ENCODE data around the gene CDC42EP4.
A peak's percentile ranks its signal among the peaks of the same experiment; 100 is the strongest.

The CDC42EP4 gene

DNA sequence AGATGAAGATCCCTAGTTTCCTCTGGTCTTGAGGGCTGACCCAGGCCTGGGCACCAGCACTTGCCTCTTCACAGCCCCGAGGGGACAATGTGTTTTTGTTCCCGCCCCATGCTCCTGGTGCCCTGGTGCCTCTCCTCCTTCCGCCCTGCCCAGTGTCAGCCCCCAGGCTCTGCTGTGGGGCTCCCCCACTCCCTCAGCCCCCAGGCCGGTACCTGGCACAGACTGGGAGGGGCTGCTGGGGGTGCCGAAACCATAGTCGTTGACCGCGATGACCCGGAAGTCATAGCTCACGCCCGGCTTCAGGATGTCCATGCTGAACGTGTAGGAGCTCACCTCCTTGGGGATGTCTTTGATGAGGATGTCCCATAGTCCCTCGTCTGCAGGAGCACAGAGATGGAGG lies 40.5 kb upstream of the CDC42EP4 start:
- no peak overlapping the region for H3K27ac ChIP-seq (ENCODE audit: low read depth, low read length)
- H3K27me3 ChIP-seq (ENCODE audit: insufficient read depth, low read length): no peaks in the 10 kb centered on the region
- H3K4me1 ChIP-seq (ENCODE audit: control insufficient read depth, insufficient read depth, low read length, unreplicated experiment): peaks cover 7% of the 10 kb centered on the region
- H3K36me3 ChIP-seq (ENCODE audit: insufficient read depth, low read length): no peaks in the 10 kb centered on the region
- H2AFZ ChIP-seq (ENCODE audit: low read length, unreplicated experiment): no peak overlapping the region
- H3K4me3 ChIP-seq (ENCODE audit: low read depth, low read length): no peak overlapping the region
- no peaks in the 10 kb centered on the region for H3K79me2 ChIP-seq (ENCODE audit: control insufficient read depth, insufficient read depth, low read length, unreplicated experiment)

DNA sequence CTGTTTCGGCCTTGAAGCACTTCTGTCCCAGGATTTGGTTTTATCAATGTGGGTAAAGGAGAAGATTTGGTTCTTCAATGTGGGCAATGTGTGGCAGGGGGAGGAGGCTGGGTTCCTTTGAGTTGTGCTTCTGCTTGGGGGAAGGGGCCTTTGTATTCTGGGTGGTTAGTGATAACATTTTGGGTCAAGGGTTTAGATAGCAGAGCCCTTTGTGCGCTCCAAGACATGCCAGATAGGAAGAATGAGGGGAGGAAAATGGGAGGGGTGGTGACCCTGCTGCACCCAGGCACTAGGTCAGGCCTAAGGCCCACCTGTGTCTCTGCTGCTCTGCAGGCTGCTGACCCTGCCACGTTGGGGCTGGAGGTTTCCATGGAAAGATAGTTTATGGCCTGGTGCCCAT lies 40.0 kb upstream of the CDC42EP4 start:
- Histone ChIP-seq H2AFZ (ENCODE audit: low read length, unreplicated experiment) (no peak overlapping the region), H3K4me3 (ENCODE audit: low read depth, low read length) (no peak overlapping the region), H3K27ac (ENCODE audit: low read depth, low read length) (no peak overlapping the region), H3K36me3 (ENCODE audit: insufficient read depth, low read length) (no peaks in the 10 kb centered on the region), H3K4me1 (ENCODE audit: control insufficient read depth, insufficient read depth, low read length, unreplicated experiment) (peaks cover 7% of the 10 kb centered on the region), H3K27me3 (ENCODE audit: insufficient read depth, low read length) (no peaks in the 10 kb centered on the region), H3K79me2 (ENCODE audit: control insufficient read depth, insufficient read depth, low read length, unreplicated experiment) (no peaks in the 10 kb centered on the region)

DNA sequence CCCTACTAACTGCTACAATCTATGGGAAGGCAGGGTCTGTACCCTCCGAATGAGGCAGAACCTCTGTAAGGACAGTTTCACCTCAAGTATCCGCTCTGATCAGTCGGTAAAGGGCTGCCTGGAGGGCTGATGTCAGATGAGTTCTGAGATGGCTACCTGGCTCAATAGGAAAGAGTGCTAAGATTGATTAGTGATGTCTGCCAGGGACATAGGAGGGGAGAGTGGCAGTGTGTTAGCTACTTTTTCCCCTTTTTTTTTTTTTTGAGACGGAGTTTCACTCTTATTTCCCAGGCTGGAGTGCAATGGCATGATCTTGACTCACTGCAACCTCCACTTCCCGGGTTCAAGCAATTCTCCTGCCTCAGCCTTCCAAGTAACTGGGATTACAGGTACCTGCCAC lies 39.1 kb upstream of the CDC42EP4 start:
- Histone ChIP-seq H3K4me1 (ENCODE audit: control insufficient read depth, insufficient read depth, low read length, unreplicated experiment) (peaks cover 3% of the 10 kb centered on the region), H3K36me3 (ENCODE audit: insufficient read depth, low read length) (no peaks in the 10 kb centered on the region), H3K79me2 (ENCODE audit: control insufficient read depth, insufficient read depth, low read length, unreplicated experiment) (no peaks in the 10 kb centered on the region), H3K27ac (ENCODE audit: low read depth, low read length) (no peak overlapping the region), H3K27me3 (ENCODE audit: insufficient read depth, low read length) (no peaks in the 10 kb centered on the region), H3K4me3 (ENCODE audit: low read depth, low read length) (no peak overlapping the region), H2AFZ (ENCODE audit: low read length, unreplicated experiment) (no peak overlapping the region)

DNA sequence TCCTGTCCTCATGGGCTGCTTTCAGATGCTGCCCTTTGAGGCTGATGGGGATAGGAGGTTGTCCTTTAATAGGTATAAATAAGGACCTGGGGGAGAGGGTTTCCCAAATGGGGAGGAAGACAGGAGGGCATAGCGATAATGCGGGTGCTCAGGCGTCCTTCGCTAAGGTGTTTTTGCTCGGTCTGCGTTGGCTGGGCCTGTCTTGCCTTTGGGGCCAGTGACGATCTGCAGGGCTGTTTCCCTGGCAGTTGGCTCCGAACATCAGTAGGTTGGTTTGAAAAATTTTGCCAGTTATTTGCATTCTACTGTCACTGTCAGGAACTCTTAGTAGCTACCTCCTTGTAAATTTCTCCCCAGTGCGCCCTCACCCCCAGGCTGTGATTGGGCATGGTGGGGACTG lies 37.8 kb upstream of the CDC42EP4 start:
- no peak overlapping the region for H3K4me3 ChIP-seq (ENCODE audit: low read depth, low read length)
- H3K27ac ChIP-seq (ENCODE audit: low read depth, low read length): no peak overlapping the region
- no peaks in the 10 kb centered on the region for H3K27me3 ChIP-seq (ENCODE audit: insufficient read depth, low read length)
- H3K4me1 ChIP-seq (ENCODE audit: control insufficient read depth, insufficient read depth, low read length, unreplicated experiment): no peaks in the 10 kb centered on the region
- H2AFZ ChIP-seq (ENCODE audit: low read length, unreplicated experiment): no peak overlapping the region
- H3K36me3 ChIP-seq (ENCODE audit: insufficient read depth, low read length): no peaks in the 10 kb centered on the region
- H3K79me2 ChIP-seq (ENCODE audit: control insufficient read depth, insufficient read depth, low read length, unreplicated experiment): no peaks in the 10 kb centered on the region

DNA sequence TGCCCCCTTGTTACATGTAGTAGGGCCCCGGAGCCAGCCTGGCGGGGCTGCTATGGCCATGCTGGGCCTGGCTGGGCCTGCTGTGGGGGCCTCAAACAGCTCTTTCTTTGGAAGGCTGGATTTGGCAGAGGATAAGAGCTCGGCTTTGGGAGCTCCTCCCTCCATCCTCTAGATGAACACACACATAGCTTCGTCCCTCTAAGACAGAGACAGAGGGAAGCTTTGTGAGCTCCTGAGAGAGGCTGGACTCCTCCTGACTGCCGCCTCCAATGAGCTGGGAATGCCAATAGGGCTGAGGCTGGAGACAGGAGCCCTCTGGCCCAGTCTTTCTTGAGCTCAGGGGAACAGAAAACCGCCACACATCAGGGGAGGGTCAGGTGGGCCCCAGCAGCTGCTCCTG lies 37.3 kb upstream of the CDC42EP4 start:
- H3K4me1 ChIP-seq (ENCODE audit: control insufficient read depth, insufficient read depth, low read length, unreplicated experiment): peaks cover 4% of the 10 kb centered on the region
- H3K27me3 ChIP-seq (ENCODE audit: insufficient read depth, low read length): no peaks in the 10 kb centered on the region
- H3K27ac ChIP-seq (ENCODE audit: low read depth, low read length): no peak overlapping the region
- no peak overlapping the region for H3K4me3 ChIP-seq (ENCODE audit: low read depth, low read length)
- H3K79me2 ChIP-seq (ENCODE audit: control insufficient read depth, insufficient read depth, low read length, unreplicated experiment): no peaks in the 10 kb centered on the region
- H2AFZ ChIP-seq (ENCODE audit: low read length, unreplicated experiment): no peak overlapping the region
- H3K36me3 ChIP-seq (ENCODE audit: insufficient read depth, low read length): no peaks in the 10 kb centered on the region

GRCh38 chr17:73348829-73349095 lies 37.0 kb upstream of the CDC42EP4 start:
- Histone ChIP-seq H3K4me1 (ENCODE audit: control insufficient read depth, insufficient read depth, low read length, unreplicated experiment) (peaks cover 8% of the 10 kb centered on the region), H3K36me3 (ENCODE audit: insufficient read depth, low read length) (no peaks in the 10 kb centered on the region), H3K27ac (ENCODE audit: low read depth, low read length) (no peak overlapping the region), H3K27me3 (ENCODE audit: insufficient read depth, low read length) (no peaks in the 10 kb centered on the region), H3K79me2 (ENCODE audit: control insufficient read depth, insufficient read depth, low read length, unreplicated experiment) (no peaks in the 10 kb centered on the region), H2AFZ (ENCODE audit: low read length, unreplicated experiment) (no peak overlapping the region), H3K4me3 (ENCODE audit: low read depth, low read length) (no peak overlapping the region)

DNA sequence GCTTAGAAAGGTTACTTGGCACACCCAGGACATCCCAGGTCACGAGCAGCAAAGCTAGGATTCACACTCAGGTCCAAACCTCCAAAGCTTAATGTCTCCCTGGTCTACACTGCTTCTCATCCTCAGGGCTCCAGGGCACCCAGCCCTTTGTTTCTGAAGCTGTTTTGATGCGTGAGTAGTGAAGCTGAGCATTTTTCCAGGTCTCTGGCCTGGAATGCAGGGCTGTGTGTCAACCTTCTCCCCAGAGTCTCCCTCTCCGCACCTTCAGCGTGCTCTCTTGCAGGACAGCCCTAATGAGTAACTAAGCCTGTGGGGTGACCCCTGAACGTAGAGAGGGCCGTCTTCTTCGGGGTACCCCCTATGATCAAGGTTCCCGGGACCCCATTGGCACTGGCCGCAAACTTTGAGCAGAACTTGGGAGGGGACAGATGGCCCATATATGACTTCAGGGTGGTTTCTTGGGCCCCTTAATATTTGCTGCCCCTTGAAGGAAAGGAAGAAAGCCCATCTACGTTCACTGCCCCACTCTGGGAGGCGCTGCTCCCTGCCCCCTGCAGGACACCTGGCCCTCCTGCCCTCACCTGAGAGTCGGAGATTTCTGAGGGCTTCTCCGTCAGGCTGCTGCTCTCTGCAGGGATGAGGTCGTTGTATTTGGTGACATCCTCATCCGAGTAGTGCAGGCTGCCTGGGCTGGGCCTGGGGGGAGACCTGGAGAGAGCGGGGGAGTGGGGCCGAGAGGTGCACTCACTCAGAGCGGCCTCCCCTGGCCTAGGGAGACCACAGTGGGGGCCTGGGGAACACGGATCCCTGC lies 36.4 kb upstream of the CDC42EP4 start:
- Histone ChIP-seq H3K36me3 (ENCODE audit: insufficient read depth, low read length) (no peaks in the 10 kb centered on the region), H2AFZ (ENCODE audit: low read length, unreplicated experiment) (no peak overlapping the region), H3K27me3 (ENCODE audit: insufficient read depth, low read length) (no peaks in the 10 kb centered on the region), H3K4me1 (ENCODE audit: control insufficient read depth, insufficient read depth, low read length, unreplicated experiment) (peaks cover 13% of the 10 kb centered on the region), H3K27ac (ENCODE audit: low read depth, low read length) (no peak overlapping the region), H3K79me2 (ENCODE audit: control insufficient read depth, insufficient read depth, low read length, unreplicated experiment) (no peaks in the 10 kb centered on the region), H3K4me3 (ENCODE audit: low read depth, low read length) (no peak overlapping the region)

DNA sequence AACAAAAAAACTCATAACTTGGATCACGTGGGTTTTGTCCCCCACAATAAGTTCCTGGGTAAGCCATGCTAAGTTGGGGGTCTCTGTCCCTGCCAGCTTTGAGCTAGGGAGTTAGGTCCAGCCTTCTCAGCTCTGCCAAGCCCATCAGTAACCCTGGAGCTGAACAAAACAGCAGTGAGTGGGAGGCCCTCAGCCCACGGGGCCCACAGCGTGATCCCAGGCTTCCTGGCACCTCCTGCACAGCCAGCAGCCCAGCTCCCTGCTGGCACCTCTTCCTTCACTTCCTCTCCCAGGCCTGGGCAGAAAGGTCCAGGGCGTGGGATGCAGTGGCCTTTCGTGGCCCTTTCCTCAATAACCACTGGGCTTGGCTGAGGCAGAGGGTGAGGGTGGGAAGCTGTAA lies 35.5 kb upstream of the CDC42EP4 start:
- H3K36me3 ChIP-seq (ENCODE audit: insufficient read depth, low read length): no peaks in the 10 kb centered on the region

GRCh38 chr17:73346501-73347162 lies 34.8 kb upstream of the CDC42EP4 start:
- H3K4me1 ChIP-seq (ENCODE audit: control insufficient read depth, insufficient read depth, low read length, unreplicated experiment): peaks cover 24% of the 10 kb centered on the region
- H3K27me3 ChIP-seq (ENCODE audit: insufficient read depth, low read length): no peaks in the 10 kb centered on the region
- no peaks in the 10 kb centered on the region for H3K79me2 ChIP-seq (ENCODE audit: control insufficient read depth, insufficient read depth, low read length, unreplicated experiment)
- no peak overlapping the region for H3K4me3 ChIP-seq (ENCODE audit: low read depth, low read length)
- H3K27ac ChIP-seq (ENCODE audit: low read depth, low read length): no peak overlapping the region
- no peak overlapping the region for H2AFZ ChIP-seq (ENCODE audit: low read length, unreplicated experiment)
- no peaks in the 10 kb centered on the region for H3K36me3 ChIP-seq (ENCODE audit: insufficient read depth, low read length)

More for the DNA sequence above, 35.5 kb upstream of the CDC42EP4 start:
- no peaks in the 10 kb centered on the region for H3K27me3 ChIP-seq (ENCODE audit: insufficient read depth, low read length)
- no peak overlapping the region for H2AFZ ChIP-seq (ENCODE audit: low read length, unreplicated experiment)
- peaks cover 19% of the 10 kb centered on the region for H3K4me1 ChIP-seq (ENCODE audit: control insufficient read depth, insufficient read depth, low read length, unreplicated experiment)
- no peak overlapping the region for H3K4me3 ChIP-seq (ENCODE audit: low read depth, low read length)
- no peak overlapping the region for H3K27ac ChIP-seq (ENCODE audit: low read depth, low read length)
- no peaks in the 10 kb centered on the region for H3K79me2 ChIP-seq (ENCODE audit: control insufficient read depth, insufficient read depth, low read length, unreplicated experiment)

DNA sequence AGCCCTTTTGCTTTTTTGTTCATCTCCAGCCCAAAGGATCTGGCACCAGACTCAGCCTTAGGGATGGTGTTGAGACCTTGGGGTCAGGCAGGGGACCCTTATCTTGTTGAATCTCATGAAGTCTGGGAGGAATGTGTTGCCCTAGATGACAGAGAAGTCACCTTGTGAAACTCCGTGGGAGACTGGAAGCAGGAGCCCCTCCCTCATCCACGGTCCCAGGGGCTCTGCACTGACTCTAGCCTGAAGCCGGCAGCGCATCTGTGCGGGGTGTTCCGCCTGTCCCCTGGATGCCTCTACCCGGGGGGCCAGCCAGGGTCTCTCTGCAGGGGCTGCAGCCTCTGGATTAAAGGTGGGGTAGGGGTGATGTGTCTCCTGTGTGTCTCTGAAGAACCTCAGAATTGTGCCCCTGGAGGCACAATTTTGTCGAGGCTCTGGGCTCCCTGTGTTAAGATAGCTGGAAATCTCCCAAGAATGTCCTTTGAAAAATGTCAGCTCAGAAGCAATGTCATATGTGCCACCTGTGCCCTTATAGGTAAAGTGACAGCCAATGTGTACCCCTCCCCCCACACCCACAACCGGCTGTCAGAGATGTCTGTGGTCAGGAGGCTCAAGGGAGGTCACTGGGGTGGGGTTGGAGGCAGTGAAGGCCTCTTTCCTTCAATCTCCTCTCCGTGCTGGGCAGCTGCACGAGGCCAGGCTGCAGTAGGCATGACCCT lies 32.1 kb upstream of the CDC42EP4 start:
- Histone ChIP-seq H3K79me2 (ENCODE audit: control insufficient read depth, insufficient read depth, low read length, unreplicated experiment) (no peaks in the 10 kb centered on the region), H3K4me1 (ENCODE audit: control insufficient read depth, insufficient read depth, low read length, unreplicated experiment) (peaks cover 42% of the 10 kb centered on the region), H3K36me3 (ENCODE audit: insufficient read depth, low read length) (no peaks in the 10 kb centered on the region), H3K27me3 (ENCODE audit: insufficient read depth, low read length) (no peaks in the 10 kb centered on the region), H3K27ac (ENCODE audit: low read depth, low read length) (peak overlapping the region; percentile 98; the same call in 1 of the 2 replicates), H2AFZ (ENCODE audit: low read length, unreplicated experiment) (no peak overlapping the region), H3K4me3 (ENCODE audit: low read depth, low read length) (peak overlapping the region; percentile 61)
